GM23338 (cell line): ENCODE results near the gene WDR76. TPM values are rescaled to one million over a fixed set of nuclear protein-coding genes. Genes with fewer than 3 reads are reported as not detected.

Experiments
- ATAC-seq: fragments of 200-7000 bp; cut with Tn5 transposase; 3 replicates; pipeline ENCODE4 v1.9.1; 2020
- DNase-seq: peaks from one replicate; pipeline ENCODE4 v3.0.0-alpha.2; 2015; ENCODE audit warnings: low spot score
- H2AFZ ChIP-seq: fragments of 200-600 bp; sonication (generic); 2 replicates; pipeline ENCODE4 v1.8.0; 2016; ENCODE audit warnings: antibody characterized with exemption, mild to moderate bottlenecking, moderate library complexity
- H3F3A ChIP-seq: fragments of 200-600 bp; sonication (generic); replicated peaks from 2 replicates; pipeline ENCODE4 v1.8.0; 2017; ENCODE audit warnings: antibody characterized with exemption, mixed run types, low read depth
- H3K27ac ChIP-seq: fragments of 200-600 bp; sonication (generic); 2 replicates; pipeline ENCODE4 v1.6.1; 2016; ENCODE audit warnings: low read depth
- H3K27me3 ChIP-seq: fragments of 200-600 bp; sonication (generic); 2 replicates; pipeline ENCODE4 v1.8.0; 2016; ENCODE audit warnings: mild to moderate bottlenecking, mixed run types, moderate library complexity; ENCODE audit not compliant: insufficient read depth
- H3K36me3 ChIP-seq: fragments of 200-600 bp; sonication (generic); 2 replicates; pipeline ENCODE4 v1.8.0; 2016; ENCODE audit warnings: mild to moderate bottlenecking; ENCODE audit not compliant: insufficient read depth
- H3K4me1 ChIP-seq: fragments of 200-600 bp; sonication (generic); 2 replicates; pipeline ENCODE4 v1.8.0; 2016; ENCODE audit warnings: mild to moderate bottlenecking, moderate library complexity; ENCODE audit not compliant: insufficient read depth
- H3K4me2 ChIP-seq: fragments of 200-600 bp; sonication (generic); 2 replicates; pipeline ENCODE4 v1.7.1; 2017; ENCODE audit warnings: mixed run types
- H3K4me3 ChIP-seq: fragments of 200-600 bp; sonication (generic); 2 replicates; pipeline ENCODE4 v1.6.1; 2016; ENCODE audit warnings: mixed run types
- H3K79me2 ChIP-seq: fragments of 200-600 bp; sonication (generic); replicated peaks from 2 replicates; pipeline ENCODE4 v1.8.0; 2017; ENCODE audit warnings: mild to moderate bottlenecking; ENCODE audit not compliant: insufficient read depth
- H3K9me2 ChIP-seq: fragments of 200-600 bp; sonication (generic); 2 replicates; pipeline ENCODE4 v1.8.0; 2017; ENCODE audit not compliant: insufficient read depth
- H4K20me1 ChIP-seq: fragments of 200-600 bp; sonication (generic); replicated peaks from 2 replicates; pipeline ENCODE4 v1.8.0; 2017; ENCODE audit warnings: mild to moderate bottlenecking; ENCODE audit not compliant: insufficient read depth
- H3K27ac Mint-ChIP-seq: 2 replicates; pipeline ENCODE4 v1.8.0; 2020; ENCODE audit warnings: inconsistent platforms, mild to moderate bottlenecking, moderate library complexity, mixed read lengths
- H3K27me3 Mint-ChIP-seq: 3 replicates; pipeline ENCODE4 v1.8.0; 2022; ENCODE audit warnings: low read depth, mild to moderate bottlenecking, moderate library complexity, mixed read lengths, inconsistent platforms; ENCODE audit not compliant: insufficient read depth, poor library complexity
- H3K36me3 Mint-ChIP-seq: 3 replicates; pipeline ENCODE4 v1.8.0; 2021; ENCODE audit warnings: low read depth, mild to moderate bottlenecking, inconsistent platforms, moderate library complexity, mixed read lengths
- H3K4me1 Mint-ChIP-seq: 3 replicates; pipeline ENCODE4 v1.8.0; 2020; ENCODE audit warnings: mild to moderate bottlenecking, inconsistent platforms, mixed read lengths
- H3K4me3 Mint-ChIP-seq: 3 replicates; pipeline ENCODE4 v1.8.0; 2021; ENCODE audit warnings: moderate library complexity, mild to moderate bottlenecking, inconsistent platforms, mixed read lengths
- H3K9me3 Mint-ChIP-seq: 3 replicates; pipeline ENCODE4 v1.8.0; 2020; ENCODE audit warnings: moderate library complexity, mild to moderate bottlenecking, inconsistent platforms, mixed read lengths
- CREB1 ChIP-seq: fragments of 250-450 bp; sonication (Bioruptor Pico); IDR thresholded peaks from 2 replicates; pipeline ENCODE4 v1.5.0; 2020; ENCODE audit warnings: low read depth, mild to moderate bottlenecking, moderate library complexity
- EZH2 ChIP-seq: fragments of 200-600 bp; sonication (generic); IDR thresholded peaks from one replicate; pipeline ENCODE4 v1.8.0; 2017; ENCODE audit warnings: antibody characterized with exemption, mild to moderate bottlenecking, low read depth; ENCODE audit not compliant: unreplicated experiment
- JUNB ChIP-seq: IDR thresholded peaks from one replicate; pipeline ENCODE4 v1.6.1; 2016; ENCODE audit warnings: antibody characterized with exemption; ENCODE audit not compliant: unreplicated experiment
- polyA plus RNA-seq: library from polyadenylated mRNA; unstranded; fragments of >200 nt; fragmentation: Nextera tagmentation; extraction: Ambion mirVana; gene quantifications from 2 replicates; pipeline ENCODE4 v1.2.1, GENCODE V29; 2016
- total RNA-seq: library from RNA; depleted of rRNA; stranded (reverse); fragments of >200 nt; shearing (Covaris generic); gene quantifications from 2 replicates; pipeline ENCODE4 v1.2.3, GENCODE V29; 2014
- TF ChIP-seq, protein P1 (sequence below): fragments of 250-450 bp; sonication (Bioruptor Pico); IDR thresholded peaks from 2 replicates; pipeline ENCODE4 v1.5.0; 2020; ENCODE audit warnings: mild to moderate bottlenecking, moderate library complexity
- TF ChIP-seq, protein P2 (sequence below), 2 experiments: fragments of 200-600 bp in 1 of 2; sonication (generic) in 1 of 2; conservative IDR thresholded peaks; 2 replicates each; pipeline versions ENCODE4 v1.5.1 to v1.6.1; 2016 to 2017; ENCODE audit warnings: antibody characterized with exemption in 2 of 2, low read depth in 2 of 2, mild to moderate bottlenecking in 2 of 2, moderate library complexity in 1 of 2
- TF ChIP-seq, protein P3 (sequence below): IDR thresholded peaks from 2 replicates; pipeline ENCODE4 v1.6.1; 2016; ENCODE audit warnings: antibody characterized with exemption

The WDR76 gene
- total and polyA plus RNA-seq, 2 experiments from 2014 or later, result 9.7 to 17.8 TPM

DNA sequence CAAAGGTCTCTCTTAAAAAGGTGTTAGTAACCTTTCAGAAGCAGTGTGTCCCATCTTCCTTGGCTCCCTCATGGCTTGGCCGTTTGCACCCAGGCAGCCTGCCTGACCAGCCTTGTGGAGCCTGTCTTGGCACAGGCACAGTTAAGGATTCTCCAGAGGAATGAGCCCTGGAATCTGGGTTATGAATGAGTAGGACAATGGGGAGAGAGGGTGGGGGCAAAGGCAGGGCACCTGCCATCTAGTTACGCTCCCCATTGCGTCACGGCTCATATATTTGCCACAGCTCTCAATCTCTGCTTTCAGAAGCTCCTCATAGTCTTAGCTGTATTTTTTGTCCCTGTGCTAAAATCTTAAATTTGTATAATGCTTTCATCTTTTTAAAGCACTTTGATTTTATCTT, 50.6 kb downstream of the WDR76 start (continued):
- TF ChIP-seq, protein P1, sequence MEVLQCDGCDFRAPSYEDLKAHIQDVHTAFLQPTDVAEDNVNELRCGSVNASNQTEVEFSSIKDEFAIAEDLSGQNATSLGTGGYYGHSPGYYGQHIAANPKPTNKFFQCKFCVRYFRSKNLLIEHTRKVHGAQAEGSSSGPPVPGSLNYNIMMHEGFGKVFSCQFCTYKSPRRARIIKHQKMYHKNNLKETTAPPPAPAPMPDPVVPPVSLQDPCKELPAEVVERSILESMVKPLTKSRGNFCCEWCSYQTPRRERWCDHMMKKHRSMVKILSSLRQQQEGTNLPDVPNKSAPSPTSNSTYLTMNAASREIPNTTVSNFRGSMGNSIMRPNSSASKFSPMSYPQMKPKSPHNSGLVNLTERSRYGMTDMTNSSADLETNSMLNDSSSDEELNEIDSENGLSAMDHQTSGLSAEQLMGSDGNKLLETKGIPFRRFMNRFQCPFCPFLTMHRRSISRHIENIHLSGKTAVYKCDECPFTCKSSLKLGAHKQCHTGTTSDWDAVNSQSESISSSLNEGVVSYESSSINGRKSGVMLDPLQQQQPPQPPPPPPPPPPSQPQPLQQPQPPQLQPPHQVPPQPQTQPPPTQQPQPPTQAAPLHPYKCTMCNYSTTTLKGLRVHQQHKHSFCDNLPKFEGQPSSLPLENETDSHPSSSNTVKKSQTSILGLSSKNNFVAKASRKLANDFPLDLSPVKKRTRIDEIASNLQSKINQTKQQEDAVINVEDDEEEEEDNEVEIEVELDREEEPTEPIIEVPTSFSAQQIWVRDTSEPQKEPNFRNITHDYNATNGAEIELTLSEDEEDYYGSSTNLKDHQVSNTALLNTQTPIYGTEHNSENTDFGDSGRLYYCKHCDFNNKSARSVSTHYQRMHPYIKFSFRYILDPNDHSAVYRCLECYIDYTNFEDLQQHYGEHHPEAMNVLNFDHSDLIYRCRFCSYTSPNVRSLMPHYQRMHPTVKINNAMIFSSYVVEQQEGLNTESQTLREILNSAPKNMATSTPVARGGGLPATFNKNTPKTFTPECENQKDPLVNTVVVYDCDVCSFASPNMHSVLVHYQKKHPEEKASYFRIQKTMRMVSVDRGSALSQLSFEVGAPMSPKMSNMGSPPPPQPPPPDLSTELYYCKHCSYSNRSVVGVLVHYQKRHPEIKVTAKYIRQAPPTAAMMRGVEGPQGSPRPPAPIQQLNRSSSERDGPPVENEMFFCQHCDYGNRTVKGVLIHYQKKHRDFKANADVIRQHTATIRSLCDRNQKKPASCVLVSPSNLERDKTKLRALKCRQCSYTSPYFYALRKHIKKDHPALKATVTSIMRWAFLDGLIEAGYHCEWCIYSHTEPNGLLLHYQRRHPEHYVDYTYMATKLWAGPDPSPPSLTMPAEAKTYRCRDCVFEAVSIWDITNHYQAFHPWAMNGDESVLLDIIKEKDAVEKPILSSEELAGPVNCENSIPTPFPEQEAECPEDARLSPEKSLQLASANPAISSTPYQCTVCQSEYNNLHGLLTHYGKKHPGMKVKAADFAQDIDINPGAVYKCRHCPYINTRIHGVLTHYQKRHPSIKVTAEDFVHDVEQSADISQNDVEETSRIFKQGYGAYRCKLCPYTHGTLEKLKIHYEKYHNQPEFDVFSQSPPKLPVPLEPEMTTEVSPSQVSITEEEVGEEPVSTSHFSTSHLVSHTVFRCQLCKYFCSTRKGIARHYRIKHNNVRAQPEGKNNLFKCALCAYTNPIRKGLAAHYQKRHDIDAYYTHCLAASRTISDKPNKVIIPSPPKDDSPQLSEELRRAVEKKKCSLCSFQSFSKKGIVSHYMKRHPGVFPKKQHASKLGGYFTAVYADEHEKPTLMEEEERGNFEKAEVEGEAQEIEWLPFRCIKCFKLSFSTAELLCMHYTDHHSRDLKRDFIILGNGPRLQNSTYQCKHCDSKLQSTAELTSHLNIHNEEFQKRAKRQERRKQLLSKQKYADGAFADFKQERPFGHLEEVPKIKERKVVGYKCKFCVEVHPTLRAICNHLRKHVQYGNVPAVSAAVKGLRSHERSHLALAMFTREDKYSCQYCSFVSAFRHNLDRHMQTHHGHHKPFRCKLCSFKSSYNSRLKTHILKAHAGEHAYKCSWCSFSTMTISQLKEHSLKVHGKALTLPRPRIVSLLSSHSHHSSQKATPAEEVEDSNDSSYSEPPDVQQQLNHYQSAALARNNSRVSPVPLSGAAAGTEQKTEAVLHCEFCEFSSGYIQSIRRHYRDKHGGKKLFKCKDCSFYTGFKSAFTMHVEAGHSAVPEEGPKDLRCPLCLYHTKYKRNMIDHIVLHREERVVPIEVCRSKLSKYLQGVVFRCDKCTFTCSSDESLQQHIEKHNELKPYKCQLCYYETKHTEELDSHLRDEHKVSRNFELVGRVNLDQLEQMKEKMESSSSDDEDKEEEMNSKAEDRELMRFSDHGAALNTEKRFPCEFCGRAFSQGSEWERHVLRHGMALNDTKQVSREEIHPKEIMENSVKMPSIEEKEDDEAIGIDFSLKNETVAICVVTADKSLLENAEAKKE (CRISPR knock-in tag), result no peak
- TF ChIP-seq EZH2 (no peak), CREB1 (CRISPR knock-in tag) (no peak)

DNA sequence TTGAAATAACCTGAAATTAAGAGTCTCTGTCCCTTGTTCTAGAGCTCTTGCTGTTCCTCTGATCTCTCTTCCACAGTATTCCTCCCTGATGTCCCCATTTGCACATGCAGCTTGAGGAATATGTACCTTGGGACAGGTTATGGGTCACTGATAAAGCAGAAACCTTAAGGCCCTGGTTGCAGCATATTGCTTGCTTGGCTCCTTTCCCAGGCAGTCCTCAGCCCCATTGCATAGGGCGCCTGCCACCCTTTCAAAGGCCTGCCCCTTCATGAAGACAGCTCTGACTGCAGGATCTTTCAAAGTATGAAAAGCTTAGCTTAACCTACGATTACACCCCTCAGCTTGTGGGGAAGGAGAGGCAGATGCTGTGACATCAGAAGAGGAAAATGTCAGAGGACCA, 51.6 kb downstream of the WDR76 start:
- peaks cover 11% of the 10 kb centered on the region for H3K4me1 ChIP-seq
- peaks cover 6% of the 10 kb centered on the region for H3K27me3 Mint-ChIP-seq
- no peak overlapping the region for H3K27ac Mint-ChIP-seq
- H3F3A ChIP-seq, result 0 out of 2 replicates have a peak, but pooled peaks cover 3% of the 10 kb centered on the region
- H3K4me3 ChIP-seq, result no peak overlapping the region
- H2AFZ ChIP-seq, result no peak overlapping the region
- H3K27ac ChIP-seq, result no peak overlapping the region
- H3K4me3 Mint-ChIP-seq, result no peak overlapping the region
- H3K9me3 Mint-ChIP-seq, result no peaks in the 10 kb centered on the region
- peaks cover 17% of the 10 kb centered on the region for H3K4me1 Mint-ChIP-seq
- H3K36me3 ChIP-seq, result no peaks in the 10 kb centered on the region; the same call in 1 of the 2 replicates
- H3K4me2 ChIP-seq, result no peak overlapping the region
- no peaks in the 10 kb centered on the region for H3K27me3 ChIP-seq
- ATAC-seq (no peak), DNase-seq (no peak)
- no peaks in the 10 kb centered on the region for H4K20me1 ChIP-seq
- no peaks in the 10 kb centered on the region for H3K9me2 ChIP-seq
- TF ChIP-seq CREB1 (CRISPR knock-in tag) (no peak), JUNB (no peak)
- TF ChIP-seq, protein P2, sequence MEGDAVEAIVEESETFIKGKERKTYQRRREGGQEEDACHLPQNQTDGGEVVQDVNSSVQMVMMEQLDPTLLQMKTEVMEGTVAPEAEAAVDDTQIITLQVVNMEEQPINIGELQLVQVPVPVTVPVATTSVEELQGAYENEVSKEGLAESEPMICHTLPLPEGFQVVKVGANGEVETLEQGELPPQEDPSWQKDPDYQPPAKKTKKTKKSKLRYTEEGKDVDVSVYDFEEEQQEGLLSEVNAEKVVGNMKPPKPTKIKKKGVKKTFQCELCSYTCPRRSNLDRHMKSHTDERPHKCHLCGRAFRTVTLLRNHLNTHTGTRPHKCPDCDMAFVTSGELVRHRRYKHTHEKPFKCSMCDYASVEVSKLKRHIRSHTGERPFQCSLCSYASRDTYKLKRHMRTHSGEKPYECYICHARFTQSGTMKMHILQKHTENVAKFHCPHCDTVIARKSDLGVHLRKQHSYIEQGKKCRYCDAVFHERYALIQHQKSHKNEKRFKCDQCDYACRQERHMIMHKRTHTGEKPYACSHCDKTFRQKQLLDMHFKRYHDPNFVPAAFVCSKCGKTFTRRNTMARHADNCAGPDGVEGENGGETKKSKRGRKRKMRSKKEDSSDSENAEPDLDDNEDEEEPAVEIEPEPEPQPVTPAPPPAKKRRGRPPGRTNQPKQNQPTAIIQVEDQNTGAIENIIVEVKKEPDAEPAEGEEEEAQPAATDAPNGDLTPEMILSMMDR (conservative IDR thresholded peaks at IDR 0.05; ENCODE audit: low read depth in 2 of 2), result no peak
- TF ChIP-seq, protein P3, sequence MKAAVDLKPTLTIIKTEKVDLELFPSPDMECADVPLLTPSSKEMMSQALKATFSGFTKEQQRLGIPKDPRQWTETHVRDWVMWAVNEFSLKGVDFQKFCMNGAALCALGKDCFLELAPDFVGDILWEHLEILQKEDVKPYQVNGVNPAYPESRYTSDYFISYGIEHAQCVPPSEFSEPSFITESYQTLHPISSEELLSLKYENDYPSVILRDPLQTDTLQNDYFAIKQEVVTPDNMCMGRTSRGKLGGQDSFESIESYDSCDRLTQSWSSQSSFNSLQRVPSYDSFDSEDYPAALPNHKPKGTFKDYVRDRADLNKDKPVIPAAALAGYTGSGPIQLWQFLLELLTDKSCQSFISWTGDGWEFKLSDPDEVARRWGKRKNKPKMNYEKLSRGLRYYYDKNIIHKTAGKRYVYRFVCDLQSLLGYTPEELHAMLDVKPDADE, result no peak
- H3K36me3 Mint-ChIP-seq, result peaks cover 16% of the 10 kb centered on the region
- H3K79me2 ChIP-seq, result no peaks in the 10 kb centered on the region
